NCI-H748 treated with DMSO at 0.1 percent for 48 hours (cell line): Measurements from ENCODE around the gene LIMK1.

Source experiments
- DNase-seq: peaks from one replicate; lab custom pipeline; 2025; lab: John Stamatoyannopoulos, UW

Gene LIMK1

GRCh38 chr7:74056096-74056915 lies 27.3 kb upstream of the LIMK1 start:
- no peak for DNase-seq

GRCh38 chr7:74057216-74057925 lies 26.2 kb upstream of the LIMK1 start:
- DNase-seq, result no peak

GRCh38 chr7:74057987-74058386 lies 25.6 kb upstream of the LIMK1 start:
- DNase-seq, result no peak

- no peak for DNase-seq
Measured at GRCh38 chr7:74058486-74058885, 25.1 kb upstream of the LIMK1 start.

GRCh38 chr7:74059037-74059436 lies 24.6 kb upstream of the LIMK1 start:
- no peak for DNase-seq

GRCh38 chr7:74059681-74060588 lies 23.7 kb upstream of the LIMK1 start:
- no peak for DNase-seq

GRCh38 chr7:74061840-74062539 lies 21.6 kb upstream of the LIMK1 start:
- peak; percentile 26 for DNase-seq

- no peak for DNase-seq
Measured at GRCh38 chr7:74063223-74063641, 20.4 kb upstream of the LIMK1 start.

GRCh38 chr7:74063646-74064045 lies 20.0 kb upstream of the LIMK1 start:
- DNase-seq, result no peak

GRCh38 chr7:74064696-74065095 lies 18.9 kb upstream of the LIMK1 start:
- no peak for DNase-seq

GRCh38 chr7:74066626-74067025 lies 17.0 kb upstream of the LIMK1 start:
- no peak for DNase-seq

GRCh38 chr7:74068378-74069085 lies 15.1 kb upstream of the LIMK1 start:
- DNase-seq, result no peak

- DNase-seq, result no peak
Measured at GRCh38 chr7:74069086-74069541, 14.5 kb upstream of the LIMK1 start.

- no peak for DNase-seq
Measured at GRCh38 chr7:74069790-74070618, 13.6 kb upstream of the LIMK1 start.

- DNase-seq, result no peak
Measured at GRCh38 chr7:74070619-74070921, 13.0 kb upstream of the LIMK1 start.

- no peak for DNase-seq
Measured at GRCh38 chr7:74071121-74071520, 12.5 kb upstream of the LIMK1 start.

- no peak for DNase-seq
Measured at GRCh38 chr7:74074770-74075169, 8.8 kb upstream of the LIMK1 start.

GRCh38 chr7:74078461-74078860 lies 5.1 kb upstream of the LIMK1 start:
- DNase-seq, result no peak

GRCh38 chr7:74082770-74083116 lies 861 bp upstream of the LIMK1 start:
- no peak for DNase-seq

- no peak for DNase-seq
Measured at GRCh38 chr7:74083928-74084721, 521 bp downstream of the LIMK1 start.
